GM19328 (cell line): ENCODE data around the gene PLXNB1.
"Not testable (repeated sequence)": the region's sequence is repeated elsewhere in the genome, so short reads cannot be mapped to it uniquely, and the experiment has no call there.

Experiments used
- ATAC-seq: cut with Tn5 transposase; IDR thresholded peaks from one replicate; pipeline ENCODE4 v1.9.1; 2021; ENCODE audit warnings: mild to moderate bottlenecking, moderate library complexity; ENCODE audit not compliant: unreplicated experiment

Gene PLXNB1

DNA sequence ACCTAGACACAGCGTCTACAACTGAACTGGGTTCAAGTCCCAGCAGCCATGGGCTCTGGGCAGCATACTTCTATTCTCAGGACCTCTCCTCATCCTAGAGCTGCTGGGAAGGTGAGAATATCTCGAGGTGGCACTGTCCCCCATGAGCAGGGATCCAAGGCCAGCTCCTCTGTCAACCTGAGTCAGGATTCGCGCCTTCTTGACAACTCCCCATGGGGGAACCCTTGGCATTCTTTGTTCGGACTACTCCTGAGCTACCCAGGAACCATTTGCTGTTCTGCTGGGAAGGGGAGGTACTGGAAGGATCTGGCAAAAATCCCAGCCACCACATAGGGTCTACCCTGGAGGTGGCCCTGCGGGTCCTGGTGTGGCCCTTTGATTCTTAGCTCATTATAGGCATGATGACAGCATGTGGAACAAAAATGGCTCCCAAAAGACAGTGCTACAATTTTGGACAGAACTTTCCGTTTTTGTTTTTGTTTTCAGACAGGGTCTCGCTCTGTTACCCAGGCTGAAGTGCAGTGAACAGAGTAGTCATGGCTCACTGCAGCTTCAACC is 22.3 kb downstream of the PLXNB1 start:
- ATAC-seq = no peak

GRCh38 chr3:48406443-48407431 is 23.1 kb downstream of the PLXNB1 start:
- ATAC-seq = no peak

- no peak for ATAC-seq
These were observed 23.9 kb downstream of the PLXNB1 start for GRCh38 chr3:48405971-48406370.

GRCh38 chr3:48405343-48405881 is 24.5 kb downstream of the PLXNB1 start:
- no peak for ATAC-seq

- no peak for ATAC-seq
These were observed 25.2 kb downstream of the PLXNB1 start for GRCh38 chr3:48404440-48405342.

DNA sequence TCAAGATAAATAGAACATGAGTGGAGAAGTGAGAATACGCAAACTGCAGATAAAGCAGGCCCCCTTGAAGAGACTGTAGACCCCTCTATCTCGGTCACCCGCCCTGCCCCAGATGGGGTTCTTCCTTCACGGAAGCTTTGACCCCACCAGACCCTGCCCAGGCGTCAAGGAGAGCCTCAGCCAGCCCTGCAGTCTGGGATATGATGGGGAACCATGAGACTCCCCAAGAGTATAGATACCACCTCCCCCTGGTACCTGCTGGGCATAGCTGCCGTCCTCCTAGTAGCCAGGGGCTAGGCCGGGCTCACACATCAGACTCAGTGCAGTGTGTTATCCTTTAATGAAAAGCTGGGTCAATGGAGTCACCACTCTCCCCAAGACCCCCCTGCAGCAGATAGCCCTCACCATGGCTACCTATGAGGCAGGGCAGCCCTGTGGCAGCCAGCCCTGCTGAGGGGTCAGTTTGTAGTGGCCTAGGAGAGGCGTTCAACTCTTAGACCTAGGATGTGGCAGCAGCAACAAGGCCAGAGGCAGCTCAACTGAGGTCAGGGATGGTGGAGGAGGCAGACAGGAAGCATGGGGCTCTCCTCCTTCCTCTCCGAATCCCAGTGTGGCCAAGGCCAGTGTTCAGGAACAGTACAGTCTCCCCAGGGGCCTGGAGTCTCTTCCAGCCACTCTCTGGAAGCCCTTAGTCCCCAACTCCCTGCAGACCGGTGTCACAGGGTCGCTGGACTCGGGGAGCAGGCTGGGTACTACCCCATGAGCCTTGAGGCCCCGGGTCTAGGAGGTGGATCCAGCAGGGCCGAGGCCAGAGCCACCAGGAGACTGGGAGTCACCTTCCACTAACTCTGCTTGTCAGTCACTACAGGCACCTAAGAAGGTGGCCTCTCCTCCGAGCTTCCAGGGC is 26.1 kb downstream of the PLXNB1 start:
- no peak for ATAC-seq

DNA sequence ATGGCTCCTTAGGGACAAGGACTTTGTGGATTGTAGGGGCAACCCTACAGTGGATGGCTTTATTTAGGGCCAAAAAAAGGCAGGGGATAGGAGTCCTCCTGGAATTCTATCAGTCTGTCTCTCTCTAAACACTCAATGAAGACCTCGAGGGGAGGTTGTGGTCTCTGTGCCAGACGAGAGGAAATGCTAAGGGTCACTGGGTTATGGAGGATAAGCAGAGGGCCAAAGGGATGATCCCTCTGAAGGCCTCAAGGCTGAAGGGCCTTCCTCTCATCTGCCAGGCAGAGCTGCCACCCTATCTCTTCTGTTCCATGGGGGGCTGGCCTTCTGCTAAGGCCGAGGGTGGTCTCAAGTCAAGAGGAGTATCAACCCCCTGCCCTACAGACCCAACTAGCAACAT is 27.0 kb downstream of the PLXNB1 start:
- no peak for ATAC-seq

- ATAC-seq = no peak
These were observed 27.6 kb downstream of the PLXNB1 start for GRCh38 chr3:48402281-48402732.

- ATAC-seq = not testable (repeated sequence)
These were observed 28.4 kb downstream of the PLXNB1 start for GRCh38 chr3:48401434-48401901.

GRCh38 chr3:48400824-48401433 is 29.0 kb downstream of the PLXNB1 start:
- ATAC-seq = no peak

DNA sequence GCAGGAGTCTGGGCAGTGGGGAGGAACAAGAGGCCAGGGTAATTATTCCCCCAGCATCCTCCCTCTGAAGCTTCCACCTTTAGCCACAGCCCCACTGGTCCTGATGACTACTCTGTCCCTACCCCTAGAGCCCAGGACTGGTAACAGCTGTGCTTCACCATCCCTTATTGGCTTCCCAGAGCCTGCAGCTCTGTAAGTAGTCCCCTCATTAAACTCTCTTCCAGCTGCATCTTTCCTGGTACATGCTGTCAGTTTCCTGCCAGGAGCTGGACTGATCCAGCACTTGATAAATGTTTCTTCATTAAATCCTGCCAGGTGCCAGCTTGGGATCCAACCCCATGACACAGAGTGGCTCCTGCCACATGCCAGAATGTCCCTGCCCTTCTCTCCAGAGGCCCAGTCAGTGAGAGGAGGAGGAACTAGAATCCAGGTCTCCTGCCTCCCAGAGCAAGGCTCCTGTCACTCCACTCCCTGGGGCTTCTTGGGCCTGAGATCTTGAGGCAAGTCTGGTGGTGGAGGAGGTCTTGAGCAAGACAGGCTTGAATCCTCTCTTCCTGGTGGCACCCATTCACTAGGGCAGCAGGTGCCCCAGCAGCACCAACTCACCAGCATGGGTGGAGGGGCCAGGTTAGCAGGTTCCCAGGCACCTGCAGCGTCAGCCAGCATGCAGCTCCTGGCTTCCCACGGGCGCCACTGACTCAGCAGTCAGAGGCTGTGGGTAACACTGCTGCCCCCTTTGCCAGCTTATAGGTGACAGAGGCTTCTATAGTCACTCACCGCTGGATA is 30.3 kb downstream of the PLXNB1 start:
- no peak for ATAC-seq

DNA sequence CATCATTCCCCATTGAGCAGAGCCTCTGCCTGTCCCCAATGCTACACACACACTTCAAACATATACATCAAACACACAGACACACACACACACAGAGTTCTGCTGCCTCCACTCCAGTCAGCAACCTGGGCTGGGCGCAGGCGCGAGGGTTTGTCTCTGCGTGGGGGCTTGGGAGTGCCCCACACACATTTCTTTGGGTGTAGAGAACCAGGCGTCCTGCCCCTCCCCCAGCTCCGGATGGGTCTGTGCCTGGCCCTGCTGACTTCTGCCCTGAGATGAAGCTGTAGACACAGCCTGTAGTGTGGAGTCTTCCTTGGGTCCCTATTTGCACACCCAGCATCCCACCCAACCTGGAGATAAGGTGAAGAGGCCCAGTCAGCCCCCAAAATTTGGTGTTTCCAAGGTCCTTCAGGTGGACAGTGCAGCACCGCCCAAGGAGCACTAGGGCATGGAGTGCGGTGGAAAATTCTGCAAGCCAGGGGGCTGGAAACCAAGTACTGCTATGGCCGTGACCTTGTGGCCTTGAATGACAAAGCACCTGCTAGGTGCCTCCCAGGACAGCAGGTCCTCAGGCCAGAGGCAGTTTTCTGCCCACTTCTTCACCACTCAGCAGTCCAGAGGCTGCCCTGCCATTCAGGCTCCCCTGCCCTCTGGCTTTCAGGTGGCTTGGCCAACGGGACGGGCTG is 31.0 kb downstream of the PLXNB1 start:
- no peak for ATAC-seq

DNA sequence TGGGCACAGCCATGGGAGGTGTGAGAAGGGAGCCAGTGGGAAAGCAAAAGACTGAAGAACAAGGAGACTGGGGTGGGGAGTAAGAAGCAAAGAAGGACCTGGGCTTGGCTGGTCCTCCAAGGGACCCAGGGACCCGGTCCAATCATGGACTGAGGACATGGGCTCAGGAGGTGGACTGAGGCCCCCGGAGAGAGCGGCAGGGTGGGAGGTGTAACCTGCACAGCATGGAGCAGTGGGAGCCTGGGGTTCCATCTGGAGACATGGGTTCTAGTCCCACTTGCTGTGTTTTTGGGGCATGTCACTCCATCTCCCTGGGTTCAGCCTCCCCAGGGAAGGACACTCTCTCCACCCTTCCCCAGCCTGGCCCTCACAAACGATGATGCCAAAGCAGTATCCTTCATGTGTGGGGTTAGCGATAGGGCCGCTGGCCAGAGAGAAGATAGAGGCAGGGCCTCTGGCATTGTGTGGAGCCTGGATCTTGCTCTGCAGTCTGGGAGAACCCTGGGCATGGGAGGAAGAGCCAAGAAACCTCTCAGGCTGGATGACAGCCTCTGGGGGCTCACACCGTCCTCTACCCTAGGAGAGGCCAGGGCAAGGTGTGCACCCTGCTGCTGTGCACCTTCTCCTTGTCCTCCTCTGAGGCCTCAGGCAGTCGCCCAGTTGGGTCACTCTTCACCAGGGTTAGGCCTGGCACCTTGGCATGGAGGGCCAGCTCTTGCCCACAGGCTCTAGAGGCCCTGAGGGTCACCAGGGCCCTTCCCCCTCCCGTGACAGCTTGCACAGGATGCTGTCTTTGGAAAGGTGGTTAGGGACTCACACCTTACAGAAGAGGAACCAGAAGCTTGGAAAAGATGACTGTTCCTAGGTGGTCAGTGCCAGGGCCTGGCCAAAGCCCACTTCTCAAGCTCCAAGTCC is 31.9 kb downstream of the PLXNB1 start:
- no peak for ATAC-seq

GRCh38 chr3:48395714-48396113 is 34.2 kb downstream of the PLXNB1 start:
- ATAC-seq = no peak

DNA sequence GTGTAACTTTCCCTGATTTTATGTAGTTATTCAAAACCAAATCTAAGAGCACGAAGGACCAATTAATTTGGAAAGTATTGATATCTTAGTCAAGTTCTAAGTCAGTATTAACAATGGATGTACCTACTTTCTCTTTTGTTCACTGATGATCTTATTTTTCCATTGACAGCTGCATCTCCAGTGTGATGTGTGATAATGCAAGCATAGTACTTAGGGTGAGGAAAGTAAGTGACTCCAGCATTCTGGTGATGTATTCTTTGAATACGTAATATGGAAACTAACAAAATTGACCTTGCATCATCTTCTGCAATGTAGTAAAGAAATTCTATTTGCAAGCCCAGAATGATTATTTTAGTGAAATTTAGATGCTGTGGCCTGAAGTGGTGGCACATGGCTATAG is 35.5 kb downstream of the PLXNB1 start:
- ATAC-seq = no peak

DNA sequence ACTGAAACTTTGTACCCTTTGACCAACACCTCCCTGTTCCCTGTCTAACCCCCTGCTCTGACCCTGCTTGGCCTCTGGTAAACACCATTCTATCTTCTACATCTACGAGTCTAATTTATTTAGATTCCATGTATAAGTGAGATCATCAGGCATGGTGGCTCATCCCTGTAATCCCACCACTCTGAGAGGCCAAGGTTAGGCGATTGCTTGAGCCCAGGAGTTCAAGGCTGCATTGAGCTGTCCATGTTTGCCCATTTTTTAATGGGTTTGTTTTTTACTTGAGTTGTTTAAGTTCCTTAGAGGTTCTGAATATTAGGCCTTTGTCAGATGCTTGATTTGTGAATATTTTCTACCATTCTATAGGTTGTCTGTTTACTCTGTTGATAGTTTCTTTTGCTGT is 40.9 kb downstream of the PLXNB1 start:
- ATAC-seq = no peak

DNA sequence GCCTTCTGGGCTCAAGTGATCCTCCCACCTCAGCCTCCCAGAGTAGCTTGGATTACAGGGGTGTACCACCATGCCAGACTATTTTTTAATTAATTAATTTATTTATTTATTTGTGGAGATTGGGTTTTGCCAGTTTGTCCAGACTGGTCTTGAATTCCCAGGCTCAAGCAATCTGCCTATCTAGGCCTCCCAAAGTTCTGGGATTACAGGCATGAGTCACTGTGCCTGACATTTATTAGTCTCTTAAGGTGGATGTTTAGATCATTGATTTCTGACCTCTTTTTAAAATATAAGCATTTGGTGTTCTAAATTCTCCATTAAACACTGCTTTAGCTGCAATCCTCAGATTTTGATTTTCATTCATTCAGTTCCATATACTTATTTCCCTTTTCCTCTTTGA is 42.3 kb downstream of the PLXNB1 start:
- ATAC-seq = no peak
